IPS-NIHi7 (cell line): ENCODE data around the gene CSTF2T.
"Not testable (repeated sequence)": the region's sequence is repeated elsewhere in the genome, so short reads cannot be mapped to it uniquely, and the experiment has no call there.

Source experiments
- DNase-seq: peaks from one replicate; pipeline ENCODE4 v3.0.0; 2012; ENCODE audit warnings: mixed read lengths; ENCODE audit errors: extremely low spot score

The CSTF2T gene

DNA sequence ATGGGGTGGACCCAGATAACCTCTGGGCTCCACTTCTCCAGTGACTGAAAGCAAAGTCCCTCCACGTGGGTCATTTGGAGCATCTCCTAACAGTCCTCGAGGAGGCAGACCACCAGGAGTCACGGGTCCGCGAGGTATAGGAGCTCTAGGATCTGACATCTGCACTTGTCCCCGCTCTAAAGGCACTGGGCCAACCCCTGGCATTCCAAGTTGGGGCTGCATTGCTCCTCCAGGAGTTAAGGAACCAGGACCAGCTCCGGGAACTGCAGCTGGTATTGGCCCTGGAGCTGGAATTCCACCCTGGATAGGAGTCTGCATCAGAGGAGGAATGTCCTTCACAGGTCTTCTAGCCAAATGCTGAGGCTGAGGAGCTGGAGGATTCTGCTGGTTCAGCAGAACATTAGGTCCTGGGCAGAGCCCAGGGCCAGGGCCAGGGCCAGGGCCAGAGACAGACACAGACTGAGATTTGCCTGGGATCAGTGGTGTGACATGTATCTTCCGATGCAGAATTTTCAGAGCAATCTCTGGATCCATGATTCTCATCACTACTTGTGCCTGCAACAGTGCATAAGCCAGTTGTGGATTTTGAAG, 827 bp downstream of the CSTF2T start:
- no peak for DNase-seq

DNA sequence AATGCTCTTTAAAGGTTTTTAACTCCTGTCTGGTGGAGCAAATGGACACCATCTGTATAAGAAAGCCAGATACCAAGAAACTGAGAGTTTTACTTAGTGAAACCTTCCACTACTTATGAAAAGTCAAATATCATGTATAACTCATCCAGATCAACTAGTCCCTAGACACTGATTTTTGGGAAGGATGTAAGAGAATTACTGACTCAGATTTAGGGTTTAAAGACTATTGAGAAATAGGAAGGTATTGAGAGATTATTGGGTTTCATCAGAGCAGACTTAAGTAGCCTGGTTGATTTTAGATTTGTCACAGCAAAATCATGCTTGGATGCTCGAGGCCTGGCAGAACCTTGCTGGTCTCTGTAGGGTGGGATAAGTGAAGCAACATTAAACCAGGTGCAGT, 3.1 kb downstream of the CSTF2T start:
- no peak for DNase-seq

DNA sequence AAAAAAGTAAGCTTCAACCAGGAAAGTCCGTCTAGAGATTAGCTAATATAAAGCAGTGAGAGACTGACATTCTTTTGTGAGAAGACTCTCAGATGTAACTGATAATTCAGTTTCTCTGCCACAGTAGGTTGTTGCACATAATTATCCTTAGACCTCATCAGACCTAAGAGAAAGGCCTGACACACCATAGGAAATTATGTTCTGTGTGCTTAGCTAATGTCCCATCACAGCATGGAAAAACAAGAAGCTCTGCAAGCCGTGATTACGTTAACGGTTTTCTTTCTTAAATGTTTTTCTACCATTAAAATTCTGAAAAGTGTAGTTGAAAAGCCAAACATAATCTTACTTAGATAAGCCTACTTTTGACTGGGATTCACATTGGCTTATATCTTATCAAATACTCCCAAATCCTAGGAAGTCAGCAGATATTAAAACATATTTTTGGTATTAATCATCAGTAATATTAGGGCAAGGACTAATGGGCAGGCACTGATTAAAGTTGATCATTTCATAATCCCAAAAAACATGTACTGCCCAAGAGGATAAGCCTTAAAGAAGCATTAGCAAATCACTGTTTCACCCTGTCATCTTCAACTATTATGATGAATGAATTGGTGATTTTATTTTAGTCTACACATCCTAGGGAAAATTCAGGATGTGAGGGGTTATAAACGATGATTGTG, 5.2 kb downstream of the CSTF2T start:
- no peak for DNase-seq

DNA sequence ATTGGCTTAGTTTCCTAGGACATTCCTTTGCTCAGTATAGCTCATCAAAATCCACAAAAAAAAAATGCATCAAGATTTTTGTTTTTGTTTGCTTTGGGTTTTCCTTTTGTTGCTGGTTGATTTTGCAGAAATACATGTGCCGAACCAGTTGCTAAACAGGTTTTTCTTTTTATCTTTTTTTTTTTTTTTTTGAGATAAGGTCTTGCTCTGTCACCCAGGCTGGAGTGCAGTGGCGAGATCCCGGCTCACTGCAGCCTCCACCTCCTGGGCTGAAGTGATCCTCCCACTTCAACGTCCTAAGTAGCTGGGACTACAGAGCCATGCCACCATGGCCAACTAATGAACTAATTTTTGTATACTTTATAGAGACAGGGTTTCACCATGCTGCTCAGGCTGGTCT, 8.3 kb downstream of the CSTF2T start:
- no peak for DNase-seq

DNA sequence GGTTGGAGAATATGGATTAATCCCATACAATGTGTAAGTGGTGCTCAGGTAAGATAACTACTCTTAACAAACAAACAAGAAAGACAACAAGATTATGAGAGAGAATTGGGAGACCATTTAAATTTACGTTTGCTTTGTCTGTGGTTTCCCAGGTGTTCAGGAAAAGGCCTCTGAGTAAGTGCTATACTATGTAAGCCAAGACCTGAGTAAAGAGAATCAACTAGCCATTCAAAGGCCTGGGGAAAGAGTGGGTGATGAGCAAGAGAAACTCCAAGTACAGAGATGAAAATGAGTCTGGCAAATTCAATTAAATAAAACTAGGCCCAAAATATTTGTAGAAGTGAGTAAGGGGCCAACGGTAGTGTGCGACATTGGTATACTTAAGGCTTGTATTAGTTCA, 9.9 kb downstream of the CSTF2T start:
- DNase-seq: no peak

DNA sequence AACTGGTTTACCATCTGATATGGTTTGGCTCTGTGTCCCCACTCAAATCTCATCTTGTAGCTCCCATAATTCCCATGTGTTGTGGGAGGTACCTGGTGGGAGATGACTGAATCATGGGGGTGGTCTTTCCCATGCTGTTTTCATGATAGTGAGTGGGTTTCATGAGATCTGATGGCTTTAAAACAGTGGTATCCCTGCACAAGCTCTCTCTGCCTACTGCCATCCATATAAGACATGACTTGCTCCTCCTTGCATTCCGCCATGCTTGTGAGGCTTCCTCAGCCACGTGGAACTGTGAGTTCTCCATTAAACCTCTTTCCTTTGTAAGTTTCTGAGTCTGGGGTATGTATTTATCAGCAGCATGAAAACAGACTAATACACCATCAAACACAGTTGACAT, 10.6 kb downstream of the CSTF2T start:
- DNase-seq: not testable (repeated sequence)

DNA sequence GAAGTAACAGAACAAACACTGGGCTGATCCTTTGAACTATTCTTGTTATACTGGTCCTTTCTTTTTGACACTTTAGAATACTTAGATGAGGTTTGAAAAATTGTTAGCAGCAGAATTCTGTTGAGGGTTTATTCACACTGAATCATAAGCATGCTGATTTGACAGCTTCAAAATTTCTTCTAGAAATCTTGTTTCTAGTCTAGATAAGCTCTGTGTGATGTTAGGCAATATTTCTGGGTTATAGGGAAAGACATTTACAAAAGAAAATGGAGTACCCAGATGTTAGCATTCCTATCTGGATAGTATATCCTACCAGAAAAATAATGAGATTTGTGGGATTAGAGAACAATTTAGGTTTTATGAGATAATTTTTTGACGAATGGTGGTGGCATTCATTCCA, 12.1 kb downstream of the CSTF2T start:
- DNase-seq: no peak

DNA sequence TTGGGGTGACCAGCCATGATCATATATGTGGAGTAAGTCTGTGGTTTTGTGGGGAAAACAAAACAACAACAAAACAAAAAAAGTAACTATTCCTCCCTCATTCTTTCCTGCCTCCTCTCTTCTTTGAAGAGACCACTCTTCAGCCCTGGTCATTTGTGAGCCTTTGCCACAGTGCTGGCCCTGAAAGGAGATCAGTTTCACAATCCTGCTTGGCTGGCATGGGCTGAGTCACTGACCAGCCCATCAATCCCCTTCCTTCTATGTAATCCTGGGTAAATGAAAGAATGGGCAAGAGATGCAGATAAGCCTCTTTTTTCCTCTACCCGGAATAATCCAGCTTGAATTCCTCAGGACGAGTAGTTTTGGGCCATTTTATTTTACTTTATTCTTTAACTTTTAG, 13.6 kb downstream of the CSTF2T start:
- no peak for DNase-seq

DNA sequence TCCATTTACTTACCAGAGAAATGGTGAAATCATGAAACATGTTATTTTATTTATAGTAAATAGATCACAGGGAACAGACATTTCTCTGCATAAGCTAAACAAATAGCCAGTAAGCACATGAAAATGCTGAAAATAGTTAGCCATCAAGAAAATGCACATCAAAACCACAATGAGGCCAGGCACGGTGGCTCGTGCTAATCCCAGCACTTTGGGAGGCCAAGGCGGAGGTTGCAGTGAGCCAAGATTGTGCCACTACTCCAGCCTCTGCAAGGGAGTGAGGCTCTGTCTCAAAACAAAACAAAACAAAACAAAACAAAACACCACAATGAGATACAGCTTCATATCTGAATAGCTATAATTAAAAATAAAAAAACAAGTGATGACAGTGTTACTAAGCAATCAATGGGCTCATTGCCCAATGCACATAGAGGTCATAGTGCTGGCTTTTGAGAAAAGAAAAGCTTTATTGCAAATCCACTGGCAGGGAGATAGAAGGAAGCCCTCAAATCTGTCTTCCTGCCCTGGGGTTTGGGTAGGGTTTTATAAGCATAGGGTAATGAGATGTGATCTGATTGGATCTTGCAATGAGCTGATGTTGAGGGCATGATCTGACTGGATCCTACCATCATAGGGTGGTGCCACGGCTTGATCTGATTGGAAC, 16.2 kb downstream of the CSTF2T start:
- DNase-seq: no peak

DNA sequence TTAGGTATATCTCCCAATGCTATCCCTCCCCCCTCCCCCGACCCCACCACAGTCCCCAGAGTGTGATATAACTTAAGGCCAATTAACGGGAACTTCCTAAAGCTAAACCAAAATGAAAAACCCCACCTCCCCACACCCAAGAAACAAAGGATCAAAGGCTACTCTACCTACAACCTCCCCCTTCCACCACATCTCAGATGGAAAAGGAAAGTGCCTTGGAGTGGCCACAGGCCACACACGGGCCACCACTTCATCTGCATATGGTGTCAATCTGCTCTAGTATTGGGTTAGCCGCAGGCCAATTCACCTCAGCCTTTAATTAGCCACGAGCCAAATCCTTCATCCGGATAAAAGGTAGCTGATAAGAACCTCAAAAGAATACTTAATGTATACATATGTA, 19.6 kb downstream of the CSTF2T start:
- no peak for DNase-seq

DNA sequence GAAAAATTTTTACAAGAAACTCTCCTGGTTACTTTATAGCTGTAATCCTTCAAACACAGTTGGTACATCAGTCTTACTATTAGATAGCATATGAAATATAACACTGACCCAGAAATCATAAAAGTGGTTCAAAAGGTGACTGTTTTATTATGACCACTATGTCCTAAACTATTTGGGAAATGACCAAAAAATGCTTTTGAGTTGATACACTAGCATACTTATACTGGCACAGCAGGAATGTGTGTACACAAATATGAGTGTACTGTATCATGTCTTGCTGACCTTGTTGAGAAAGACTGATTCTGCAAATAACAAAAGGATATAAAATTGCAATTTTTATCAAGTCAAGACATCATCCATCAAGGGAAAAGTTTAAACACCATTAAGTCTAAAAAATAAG, 24.3 kb downstream of the CSTF2T start:
- DNase-seq: no peak

DNA sequence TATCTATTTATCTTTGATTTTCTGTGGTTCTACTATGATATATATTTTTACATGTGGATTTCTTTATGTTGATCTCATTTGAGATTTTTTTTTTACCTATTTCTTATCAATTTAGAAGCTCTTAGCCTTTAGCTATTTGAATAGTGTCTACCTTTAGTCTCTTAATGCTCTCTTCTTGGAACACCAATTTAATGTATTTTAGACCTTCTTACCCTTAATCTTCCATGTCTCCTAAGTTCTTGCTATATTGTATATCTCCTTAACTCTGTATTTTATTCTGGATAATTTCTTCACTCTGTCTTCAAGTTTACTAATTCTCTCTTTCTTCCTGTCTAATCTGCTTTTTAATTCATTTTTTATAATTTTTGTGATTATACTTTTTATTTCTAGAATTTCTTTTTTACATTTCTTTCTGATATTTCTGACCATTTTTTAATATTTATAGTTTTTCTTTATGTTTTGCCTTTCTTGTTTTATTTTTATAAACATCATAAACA, 27.3 kb downstream of the CSTF2T start:
- no peak for DNase-seq

DNA sequence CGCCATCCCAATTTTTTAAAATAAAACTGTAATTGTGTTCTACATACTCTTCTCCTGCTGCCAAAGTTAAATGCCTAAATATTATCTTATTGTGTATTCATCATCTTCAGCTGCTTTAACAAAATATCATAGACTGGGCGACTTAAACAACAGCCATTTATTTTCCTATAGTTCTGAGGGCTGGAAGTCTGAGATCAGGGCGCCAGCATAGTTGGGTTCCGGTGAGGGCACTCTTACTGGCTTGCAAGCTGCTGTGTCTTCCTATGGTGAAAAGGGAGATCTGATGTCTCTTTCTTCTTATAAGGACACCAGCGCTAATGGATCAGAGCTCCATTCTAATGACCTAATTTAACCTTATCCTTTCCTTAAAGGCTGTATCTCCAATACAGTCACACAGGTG, 30.4 kb downstream of the CSTF2T start:
- no peak for DNase-seq

DNA sequence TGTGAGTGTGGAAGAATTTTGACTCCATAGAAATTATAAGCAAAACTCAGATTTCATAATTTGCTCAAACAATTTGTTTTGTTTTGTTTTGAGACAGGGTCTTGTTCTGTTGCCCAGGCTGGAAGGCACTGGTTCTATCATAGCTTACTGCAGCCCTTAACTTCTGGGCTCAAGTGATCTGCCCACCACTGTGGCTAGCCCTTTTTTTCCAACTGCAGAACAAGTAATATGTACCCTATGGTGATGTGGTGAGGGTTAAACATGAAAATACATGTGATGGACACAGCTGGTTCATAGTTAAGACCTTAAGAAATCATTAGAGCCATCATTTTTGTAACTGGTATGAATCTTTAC, 31.1 kb downstream of the CSTF2T start:
- DNase-seq: no peak

DNA sequence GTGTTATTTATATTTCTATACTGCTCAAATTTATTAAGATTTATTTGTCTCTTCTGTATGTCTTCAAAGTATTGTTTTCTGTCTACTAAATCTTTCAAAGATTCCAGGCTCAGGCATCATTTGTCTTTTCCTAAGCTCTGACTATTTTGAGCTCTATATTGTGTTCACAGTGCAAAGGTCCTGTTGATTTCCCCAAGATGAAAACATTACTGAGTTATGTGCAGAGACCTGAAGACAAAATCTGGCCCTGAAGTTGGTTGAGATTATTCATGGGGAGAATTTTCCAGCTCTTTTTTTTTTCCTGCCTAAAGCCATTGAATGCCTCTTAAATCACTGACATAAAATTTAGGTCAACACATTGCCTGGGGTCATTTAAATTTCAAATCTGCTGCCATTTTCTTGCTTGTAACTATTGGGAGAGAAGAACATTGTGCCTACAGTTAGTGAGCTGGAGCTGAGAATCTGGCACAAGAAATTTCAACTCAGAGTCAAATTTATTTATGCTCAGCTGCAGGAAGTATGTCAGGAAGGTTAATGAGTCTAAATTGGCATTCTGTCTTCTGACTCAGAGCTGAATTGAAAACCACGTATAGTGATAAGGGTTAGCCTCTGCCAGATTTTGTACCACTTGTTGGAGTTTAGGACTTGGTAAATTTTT, 31.6 kb downstream of the CSTF2T start:
- no peak for DNase-seq

DNA sequence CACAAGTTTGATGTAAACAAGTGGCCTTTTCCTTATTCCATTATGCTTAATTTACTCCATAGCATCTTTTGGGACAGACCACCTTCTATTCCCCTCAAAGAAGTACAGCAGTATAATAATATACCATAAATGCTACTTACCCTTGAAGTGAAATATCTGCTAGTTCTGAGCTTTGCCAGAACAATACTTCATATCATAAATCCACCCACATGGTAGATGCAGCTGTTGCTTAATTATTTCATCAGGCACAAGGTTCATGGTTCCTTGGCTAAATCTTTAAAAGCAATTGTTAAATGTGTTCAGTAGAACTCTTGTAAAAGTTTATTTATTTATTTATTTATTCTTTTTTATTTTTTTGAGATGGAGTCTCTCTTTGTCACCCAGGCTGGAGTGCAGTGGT, 32.9 kb downstream of the CSTF2T start:
- no peak for DNase-seq

DNA sequence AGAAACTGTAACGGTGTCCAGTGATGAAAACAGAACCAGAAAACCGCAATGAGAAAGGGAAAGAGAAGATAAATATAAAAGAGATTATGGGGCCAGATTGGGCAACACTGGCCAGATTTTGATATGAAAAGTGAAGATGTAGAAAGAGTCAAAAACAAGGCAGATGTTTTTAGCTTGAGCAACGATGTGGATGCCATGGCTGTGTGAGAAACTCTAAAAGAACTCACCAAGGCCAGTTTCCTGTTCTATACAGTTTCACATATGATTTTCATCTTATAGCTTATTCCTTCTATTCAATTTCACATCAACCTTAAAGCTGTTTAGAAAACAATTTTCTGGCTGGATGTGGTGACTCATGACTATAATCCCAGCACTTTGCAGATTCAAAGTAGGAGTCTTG, 36.3 kb downstream of the CSTF2T start:
- DNase-seq: no peak

DNA sequence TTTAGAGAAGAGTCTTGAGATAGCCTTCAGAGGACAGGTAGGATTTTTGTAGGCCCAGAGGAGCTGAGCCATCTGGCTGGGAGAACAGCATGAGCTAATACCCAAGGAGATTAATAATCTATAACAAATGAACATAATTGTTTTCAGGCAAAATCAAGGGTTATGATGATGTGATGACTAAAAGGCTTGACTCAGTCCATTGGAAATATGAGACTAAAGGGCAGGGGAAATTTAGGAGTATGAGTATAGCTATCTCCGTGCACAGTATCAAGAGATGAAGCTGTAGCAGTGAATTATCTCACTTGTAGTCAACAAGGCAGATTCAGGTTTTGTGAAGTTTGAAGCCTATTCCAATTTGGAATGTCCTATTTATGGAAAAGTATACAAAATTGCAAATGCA, 40.1 kb downstream of the CSTF2T start:
- DNase-seq: no peak

DNA sequence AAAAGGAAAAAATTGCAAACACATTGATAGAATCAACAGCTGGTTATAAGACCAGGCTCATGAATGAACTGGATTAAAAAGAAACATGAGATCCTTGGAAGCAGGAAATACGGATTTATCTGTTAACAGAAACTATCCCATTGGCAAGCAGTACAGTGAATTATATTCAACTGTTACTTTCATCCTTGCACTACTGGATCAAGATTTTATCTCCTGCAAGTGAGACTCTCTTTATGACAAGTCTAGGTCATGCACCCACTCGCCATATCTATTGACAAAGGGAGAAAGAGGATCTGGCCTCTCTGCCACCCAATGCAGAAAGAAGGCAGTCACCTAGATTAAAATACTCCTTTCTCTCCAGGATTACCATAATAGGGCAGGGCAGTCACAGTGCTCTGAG, 41.4 kb downstream of the CSTF2T start:
- DNase-seq: no peak

DNA sequence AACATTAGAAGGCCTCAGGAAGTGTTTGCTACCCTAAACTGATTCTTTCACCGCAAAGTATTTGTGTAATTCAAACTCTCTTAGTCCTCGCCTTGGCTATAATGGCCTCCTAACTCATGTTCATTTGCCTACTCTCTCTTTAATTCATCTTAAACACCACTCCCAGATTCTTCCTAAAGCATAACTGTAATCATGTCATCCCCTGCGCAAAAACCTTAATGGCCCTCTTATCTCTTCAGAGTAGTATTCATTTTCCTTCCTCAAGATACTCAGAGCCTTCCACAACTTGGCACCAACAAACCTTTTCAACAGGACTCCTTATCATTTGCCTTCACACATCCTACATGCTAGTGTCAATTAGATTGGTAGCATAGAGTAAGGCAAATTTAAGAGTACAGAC, 42.9 kb downstream of the CSTF2T start:
- DNase-seq: no peak

DNA sequence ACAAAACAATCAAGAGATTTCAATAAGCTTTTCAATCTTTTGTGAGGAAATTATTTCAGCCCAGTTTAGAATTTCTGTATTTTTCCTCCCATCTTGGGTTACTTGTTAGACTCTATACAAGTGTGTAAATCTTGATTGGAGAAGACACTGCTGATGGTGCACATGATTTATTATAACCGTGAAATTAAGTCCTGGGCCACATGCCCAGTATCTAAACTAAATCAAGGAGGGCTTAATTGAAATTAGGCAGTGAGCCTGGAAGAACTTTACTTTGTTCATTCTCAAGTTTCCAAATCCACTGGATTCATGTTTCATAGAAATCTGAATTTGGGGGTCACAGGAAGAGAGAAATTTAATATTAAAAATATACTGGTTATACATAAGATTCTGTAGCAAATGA, 44.5 kb downstream of the CSTF2T start:
- DNase-seq: no peak

DNA sequence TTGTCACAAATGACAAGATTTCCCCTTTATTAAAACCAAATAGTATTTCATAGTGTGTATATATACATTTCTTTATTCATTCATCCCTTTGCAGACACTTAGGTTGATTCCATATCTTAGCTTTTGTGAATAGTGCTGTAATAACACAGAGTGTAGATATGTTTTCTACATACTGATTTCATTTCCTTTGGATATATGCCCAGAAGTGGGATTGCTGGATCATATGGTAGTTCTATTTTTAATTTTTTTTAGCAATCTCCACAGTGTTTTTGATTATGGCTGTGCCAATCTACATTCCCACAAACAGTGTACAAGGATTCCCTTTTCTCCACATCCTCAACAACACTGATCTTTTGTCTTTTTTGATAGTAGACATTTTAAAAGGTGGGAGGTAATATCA, 46.4 kb downstream of the CSTF2T start:
- DNase-seq: no peak

DNA sequence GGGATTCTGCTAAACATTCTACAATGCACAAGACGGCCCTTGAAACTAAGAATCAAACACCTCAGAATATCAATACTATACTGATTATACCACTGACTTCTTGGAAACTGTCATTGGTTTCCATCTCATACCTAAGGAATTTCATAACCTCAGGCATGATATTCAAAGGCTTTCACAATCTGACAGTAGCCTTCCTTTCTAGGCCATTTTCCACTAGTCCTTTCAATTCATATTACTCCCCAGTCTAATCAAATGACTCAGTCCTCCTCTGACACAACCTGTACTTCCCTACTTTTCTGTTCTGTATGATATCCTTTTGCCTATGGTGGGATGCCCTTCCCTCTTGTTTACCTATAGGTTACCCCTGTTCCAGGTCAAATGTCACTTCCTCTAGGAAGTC, 48.3 kb downstream of the CSTF2T start:
- no peak for DNase-seq
